ENCODE results near the gene MAGEB17.

- TF ChIP-seq CTCF (IDR thresholded peaks at IDR 0.05; ENCODE audit: low read depth, low read length, poor library complexity, severe bottlenecking) (no peak), EZH2phosphoT487 (IDR thresholded peaks at IDR 0.05; ENCODE audit: borderline replicate concordance, low read length) (no peak)
Measured at GRCh38 chrX:16125520-16126149, 41.6 kb upstream of the MAGEB17 start.
